Activated CD4-positive, CD25-positive, alpha-beta regulatory T cell treated with anti-CD3 and anti-CD28 coated beads, Interleukin-2, amount 50 U/mL, for 24 hours (primary cell): Measurements from ENCODE around the gene SDR9C7.
"Not testable (repeated sequence)": the region's sequence is repeated elsewhere in the genome, so short reads cannot be mapped to it uniquely, and the experiment has no call there.

Experiments
- ATAC-seq, 2 donors: fragments of 150-1000 bp; cut with Tn5 transposase; one replicate each; pipeline ENCODE4 v1.10.0; 2021; ENCODE audit warnings: mild to moderate bottlenecking in 1 of 2, moderate library complexity in 1 of 2

Gene SDR9C7

DNA sequence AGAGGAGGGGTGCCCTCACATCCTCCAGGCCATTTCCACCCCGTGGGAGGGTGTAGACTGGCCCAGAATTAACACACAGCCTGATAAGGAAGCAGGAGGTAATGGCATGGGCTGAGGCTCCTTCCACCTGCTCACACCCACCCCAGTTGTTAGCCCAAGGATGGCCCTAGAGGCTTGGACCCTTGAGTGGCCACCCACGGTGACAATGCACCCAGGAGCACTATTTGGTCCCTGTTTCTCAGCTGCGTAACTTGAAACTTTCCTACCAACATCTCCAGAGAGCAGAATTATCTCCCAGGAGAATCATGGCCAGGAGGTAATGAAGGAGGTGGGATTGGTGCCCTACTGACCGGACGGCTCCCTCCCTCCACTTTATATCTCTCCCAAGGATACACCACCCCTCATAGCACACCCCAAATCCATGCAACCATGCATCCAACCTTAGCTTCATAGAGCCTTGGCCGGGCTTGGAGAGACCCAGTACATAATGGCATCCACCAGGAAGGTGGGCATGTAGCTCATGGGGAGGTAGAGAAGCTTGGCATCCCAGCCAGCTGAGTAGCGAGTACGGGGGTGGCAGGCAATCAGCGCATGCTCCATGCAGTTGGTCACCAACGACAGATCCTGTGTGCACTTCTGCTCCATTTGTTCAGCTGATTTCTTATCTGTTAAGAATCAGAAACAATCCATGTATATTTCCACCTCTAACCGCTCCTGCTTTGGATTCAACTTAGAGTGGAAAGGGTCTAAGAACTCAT is 17.6 kb upstream of the SDR9C7 start:
- ATAC-seq, result no peak

DNA sequence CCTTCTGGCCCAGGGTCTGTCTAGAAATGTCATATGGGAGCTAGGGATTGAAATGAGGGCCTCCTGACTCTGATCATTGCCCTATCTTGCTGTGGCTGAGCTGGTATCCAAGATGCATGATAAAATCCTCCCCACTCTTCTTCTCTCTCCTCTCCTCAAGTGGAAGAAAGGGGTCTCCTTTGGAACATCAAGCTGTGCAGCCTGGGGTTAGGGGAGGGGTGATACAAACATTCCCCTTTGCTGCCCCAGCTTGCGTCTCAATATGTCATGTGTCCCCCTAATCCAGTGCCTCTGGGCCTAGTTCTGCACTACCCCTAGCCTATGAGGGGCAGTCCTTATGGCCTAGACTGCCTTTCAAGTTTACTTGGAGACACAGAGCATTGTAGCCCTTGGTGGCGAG is 14.7 kb upstream of the SDR9C7 start:
- ATAC-seq, result no peak

DNA sequence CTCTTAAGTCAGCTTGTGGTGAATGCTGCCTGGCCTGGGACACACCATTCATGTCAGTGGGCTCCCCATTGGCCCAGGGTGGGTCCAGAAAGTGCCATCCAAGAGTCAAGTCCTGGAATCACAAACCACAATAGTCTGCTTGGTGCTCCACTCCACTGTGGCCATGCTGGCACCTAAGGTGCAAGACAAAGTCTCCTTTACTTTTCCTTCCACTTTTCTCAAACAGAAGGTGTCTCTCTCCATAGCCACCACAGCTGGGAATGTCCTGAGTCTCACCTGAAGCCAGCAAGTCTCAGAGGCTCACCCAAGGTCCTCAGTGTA is 14.2 kb upstream of the SDR9C7 start:
- ATAC-seq, result no peak

DNA sequence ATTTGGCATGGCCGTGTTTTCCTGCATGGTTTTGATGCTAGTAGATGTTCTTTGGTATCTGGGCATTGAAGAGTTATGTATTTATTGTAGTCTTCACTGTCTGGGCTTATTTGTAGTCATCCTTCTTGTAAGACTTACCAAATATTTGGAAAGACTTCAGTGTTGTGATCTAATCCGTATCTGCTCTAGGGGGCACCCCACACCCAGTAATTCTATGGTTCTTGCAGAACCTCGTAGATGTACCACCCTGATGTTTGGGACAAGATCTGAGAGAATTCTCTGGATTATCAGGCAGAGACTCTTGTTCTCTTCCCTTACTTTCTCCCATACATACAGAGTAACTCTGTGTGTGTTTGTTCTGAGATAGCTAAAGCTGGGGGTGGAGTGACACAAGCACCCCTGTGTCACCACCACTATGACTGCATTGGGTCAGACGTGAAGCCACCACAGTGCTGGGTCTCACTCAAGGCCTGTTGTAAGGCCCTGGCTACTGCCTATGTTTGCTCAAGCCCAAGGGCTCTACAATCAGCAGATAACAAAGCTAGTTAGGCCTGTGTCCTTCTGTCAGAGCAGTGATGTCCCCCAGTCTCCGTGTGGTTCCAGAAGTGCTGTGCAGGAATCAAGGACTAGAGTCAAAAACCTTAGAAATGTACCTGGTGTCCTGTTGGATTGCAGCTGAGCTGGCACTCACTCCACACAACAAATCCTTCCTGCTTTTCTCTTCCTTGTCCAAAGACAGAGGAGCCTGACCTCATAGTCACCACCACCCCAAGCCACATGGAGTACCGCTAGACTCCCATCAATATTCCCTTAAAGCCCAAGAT is 13.6 kb upstream of the SDR9C7 start:
- no peak for ATAC-seq

DNA sequence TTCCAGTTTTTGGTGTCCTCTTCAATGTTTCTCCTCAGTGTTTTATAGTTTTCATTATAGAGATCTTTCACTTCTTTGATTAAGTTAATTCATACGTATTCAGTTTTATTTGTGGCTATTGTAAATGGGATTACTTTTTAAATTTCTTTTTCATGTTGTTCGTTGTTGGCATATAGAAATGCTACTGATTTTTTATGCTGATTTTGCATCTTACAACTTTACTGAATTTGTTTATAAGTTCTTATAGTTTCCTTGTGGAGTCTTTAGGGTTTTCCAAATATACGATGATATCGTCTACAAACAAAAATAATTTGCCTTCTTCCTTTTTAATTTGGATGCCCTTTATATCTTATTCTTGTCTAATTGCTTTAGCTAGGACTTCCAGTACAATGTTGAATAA is 9.7 kb upstream of the SDR9C7 start:
- ATAC-seq, result no peak

DNA sequence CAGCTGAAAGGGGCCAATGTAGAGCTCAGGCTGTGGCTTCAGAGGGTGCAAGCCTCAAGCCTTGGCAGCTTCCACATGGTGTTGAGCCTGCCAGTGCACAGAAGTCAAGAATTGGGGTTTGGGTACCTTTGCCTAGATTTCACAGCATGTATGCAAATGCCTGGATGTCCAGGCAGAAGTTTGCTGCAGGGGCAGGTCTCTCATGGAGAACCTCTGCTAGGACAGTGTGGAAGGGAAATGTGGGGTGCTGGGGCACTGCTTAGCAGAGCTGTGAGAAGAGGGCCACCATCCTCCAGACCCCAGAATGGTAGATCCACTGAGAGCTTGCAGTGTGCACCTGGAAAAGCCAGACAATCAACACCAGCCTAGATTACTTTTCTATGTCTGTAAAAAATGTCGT is 9.2 kb upstream of the SDR9C7 start:
- not testable (repeated sequence) for ATAC-seq

DNA sequence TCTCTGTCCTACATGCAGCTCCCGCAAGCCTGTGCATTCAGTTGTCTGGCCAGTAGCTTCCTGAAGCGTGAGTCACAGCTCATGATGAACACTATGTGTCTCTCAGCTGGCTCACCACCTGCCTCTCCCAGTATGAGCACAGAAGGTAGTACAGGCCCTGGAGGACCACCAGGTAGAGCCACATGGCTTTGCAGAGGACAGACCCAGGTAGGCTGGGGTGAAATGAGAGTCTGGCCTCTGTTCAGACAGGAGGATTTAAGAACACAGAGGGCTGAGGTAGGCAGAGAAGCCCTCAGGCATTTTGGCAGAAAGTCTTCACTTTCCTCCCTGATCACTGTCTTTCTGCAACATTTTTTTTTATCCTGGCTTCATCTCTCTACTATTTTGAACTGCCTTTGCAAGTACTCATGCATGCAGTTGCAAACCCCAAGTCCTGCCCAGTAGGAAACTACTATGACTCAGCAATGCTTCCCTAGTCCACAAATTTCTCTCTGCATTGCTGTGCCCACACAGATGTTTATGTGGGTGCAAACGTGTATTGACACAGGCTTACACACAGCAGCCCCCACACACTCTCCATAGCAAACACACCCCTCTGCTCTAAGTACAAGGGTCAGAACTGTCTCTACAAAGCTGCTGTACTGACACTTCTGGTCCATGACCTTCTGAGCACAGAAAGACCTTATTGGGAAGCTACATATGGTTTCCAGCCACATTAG is 7.2 kb upstream of the SDR9C7 start:
- ATAC-seq, result peak in 1 of 2 donors; percentile 36

DNA sequence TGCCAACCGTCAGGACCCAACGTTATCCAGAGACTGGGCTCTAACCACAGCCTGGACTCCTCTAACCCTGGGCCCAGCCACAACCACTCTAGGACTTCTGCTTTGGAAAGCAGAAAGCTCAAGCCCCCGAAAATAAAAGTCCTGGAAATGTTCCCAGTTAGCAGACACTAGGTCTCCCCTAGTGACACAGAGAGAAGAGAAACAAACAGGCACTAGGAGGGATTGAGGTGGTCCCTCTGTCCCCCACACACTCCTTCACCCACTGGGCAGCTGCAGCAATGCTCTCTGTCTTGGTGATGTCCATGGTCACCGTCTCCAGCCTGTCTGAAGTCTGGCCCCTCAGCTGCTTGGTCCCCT is 6.7 kb upstream of the SDR9C7 start:
- ATAC-seq, result not testable (repeated sequence)

DNA sequence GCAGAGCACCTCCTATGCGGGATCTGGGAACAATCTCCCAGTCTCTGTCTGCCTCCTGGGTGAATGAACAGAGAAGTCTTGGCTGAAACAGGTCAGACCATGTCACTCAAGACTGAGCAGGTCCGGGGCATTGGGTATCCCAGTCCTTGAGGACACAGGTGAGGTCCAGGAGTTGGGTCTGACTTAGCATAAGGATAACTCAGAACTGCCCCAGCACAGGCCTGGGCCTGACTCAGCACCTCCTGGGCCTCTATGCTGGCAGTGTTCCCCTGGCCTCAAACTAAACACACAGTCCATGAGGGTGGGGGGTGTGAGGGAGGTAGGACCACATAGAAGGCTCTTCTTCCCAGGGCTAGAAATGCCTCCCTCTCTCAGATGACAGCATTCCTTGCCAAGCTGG is 1.5 kb upstream of the SDR9C7 start:
- ATAC-seq, result no peak

DNA sequence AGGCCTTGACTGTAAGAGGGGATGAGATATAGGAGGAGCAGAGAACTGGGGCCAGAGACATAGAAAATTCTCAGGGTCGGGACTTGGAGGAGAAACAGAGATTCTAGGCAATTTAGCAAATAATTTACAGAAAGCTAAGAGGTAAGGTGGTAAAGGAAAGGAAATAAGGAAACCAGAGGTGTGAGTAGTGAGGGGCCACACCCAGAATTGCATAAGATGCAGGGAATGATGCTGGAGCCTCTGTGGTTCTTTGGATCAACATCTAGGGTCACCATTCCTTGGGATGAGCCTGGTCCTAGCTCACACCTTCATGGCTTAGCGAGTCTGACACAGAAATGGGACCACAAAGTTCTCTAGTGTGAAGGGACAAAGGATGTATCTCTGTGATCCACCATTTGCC is 949 bp upstream of the SDR9C7 start:
- no peak for ATAC-seq

DNA sequence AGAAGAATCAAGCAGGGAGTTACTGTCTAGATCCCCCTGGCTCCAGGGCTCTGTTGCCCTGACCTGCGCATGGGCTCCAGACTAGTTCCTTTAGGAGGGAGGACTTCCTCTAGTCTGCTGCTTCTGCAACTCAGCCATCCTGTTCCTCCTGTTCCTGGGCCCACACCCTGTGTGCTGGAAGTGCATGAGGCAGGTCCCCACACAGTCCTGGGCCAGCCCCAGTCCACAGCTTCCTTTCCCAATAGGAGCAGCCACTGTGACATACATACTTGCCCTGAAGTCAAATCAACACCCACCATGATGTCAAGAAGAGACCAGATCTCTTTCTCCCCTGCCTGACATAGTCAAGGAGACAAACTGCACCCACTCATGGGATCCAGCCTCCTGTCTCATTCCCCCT is 1.3 kb downstream of the SDR9C7 start:
- ATAC-seq, result no peak

DNA sequence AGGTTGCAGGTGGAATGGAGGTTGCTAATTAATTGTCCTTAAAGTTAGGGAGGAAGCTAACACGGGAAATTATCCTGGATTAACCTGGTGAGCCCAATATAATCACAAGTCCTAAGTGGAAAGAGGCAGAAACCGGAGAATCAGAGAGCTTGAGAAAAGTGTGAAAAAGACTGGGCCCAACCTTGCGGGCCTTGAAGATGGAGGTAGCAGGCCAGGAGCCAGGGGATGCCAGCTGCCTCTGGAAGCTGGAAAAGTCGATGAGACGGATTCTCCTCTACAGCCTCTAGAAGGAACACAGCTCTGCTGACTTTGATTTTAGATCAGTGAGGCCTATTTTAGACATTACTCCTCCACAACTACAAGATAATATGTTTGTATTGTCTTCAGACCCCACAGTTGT is 2.1 kb downstream of the SDR9C7 start:
- no peak for ATAC-seq

DNA sequence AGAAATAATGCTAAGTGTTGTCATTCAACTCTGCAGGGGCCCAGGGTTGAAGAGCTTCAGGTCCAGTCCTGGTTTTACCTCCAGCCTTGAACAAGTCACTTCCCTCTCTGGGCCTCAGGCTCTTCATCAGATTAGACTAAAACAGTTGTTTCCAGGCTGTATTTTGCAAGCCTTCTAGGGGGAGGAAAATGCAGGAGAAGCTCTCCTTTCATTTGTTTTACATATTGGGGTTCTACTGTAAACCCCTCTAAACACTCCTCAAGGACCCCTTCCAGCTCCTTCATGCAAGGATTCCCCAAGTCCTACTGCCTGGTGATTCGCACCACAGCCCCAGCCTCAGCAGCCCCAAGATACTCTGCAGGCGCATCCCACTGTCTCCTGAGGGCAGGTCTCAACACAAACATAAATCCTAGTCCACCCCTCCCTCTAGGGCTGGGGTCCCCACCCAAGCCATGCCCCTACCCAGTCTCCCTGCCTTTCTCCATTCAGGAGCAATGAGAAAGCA is 2.7 kb downstream of the SDR9C7 start:
- ATAC-seq, result no peak

DNA sequence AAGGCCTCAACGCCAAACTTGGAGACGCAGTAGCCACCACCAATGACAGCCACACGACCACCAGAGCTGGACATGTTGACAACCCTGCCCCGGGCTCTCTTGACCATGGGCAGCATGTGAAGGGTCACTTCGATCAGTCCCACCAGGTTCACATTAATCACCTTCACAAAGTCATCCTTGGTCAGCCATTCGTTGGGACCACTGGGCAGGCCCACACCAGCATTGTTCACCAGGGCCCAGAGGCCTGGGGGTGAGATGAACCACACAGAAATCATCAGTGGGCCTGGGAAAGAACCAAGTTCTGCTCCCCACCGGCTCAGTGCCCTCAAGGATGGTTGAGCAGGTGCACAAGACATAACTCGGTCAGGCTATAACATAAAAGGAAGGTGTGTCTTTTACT is 4.0 kb downstream of the SDR9C7 start:
- ATAC-seq, result no peak

DNA sequence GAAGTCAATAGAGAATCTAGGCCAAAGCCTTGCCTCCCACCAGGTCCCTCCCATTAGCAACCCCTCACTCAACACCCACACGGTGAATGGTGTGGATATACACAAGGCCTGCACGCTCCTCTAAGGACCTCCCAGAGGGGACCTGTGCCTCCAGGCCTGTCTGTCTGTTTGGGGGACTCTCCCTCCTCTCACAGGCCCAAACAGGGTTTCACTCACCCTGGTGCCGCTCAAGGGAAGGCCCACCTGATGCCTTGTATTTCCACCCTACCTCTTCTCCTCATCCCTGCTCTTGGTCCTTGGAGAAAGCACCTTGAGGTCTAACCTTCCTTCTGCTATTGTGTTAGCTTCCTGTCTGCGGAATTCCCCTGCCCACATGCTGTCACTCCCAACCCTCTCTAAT is 4.4 kb downstream of the SDR9C7 start:
- ATAC-seq, result no peak

DNA sequence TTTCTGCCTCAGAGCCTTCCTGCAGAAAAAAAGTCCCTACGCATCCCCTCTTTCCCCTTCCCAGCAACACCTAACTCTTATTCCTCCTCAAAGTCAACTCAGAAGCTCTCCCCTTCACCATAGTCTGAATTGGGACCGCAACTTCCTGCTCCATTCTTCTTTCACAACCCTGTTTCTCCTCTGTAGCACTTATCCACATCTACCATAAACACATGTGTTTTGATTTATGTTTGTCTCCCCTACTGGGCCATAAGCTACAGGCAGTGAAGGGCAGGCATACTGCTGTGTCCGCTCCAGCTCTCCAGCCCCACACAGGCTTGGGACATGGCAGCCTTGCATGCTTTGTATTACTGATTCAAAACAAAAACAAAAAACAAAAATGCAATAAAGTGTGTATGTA is 5.9 kb downstream of the SDR9C7 start:
- ATAC-seq, result no peak

DNA sequence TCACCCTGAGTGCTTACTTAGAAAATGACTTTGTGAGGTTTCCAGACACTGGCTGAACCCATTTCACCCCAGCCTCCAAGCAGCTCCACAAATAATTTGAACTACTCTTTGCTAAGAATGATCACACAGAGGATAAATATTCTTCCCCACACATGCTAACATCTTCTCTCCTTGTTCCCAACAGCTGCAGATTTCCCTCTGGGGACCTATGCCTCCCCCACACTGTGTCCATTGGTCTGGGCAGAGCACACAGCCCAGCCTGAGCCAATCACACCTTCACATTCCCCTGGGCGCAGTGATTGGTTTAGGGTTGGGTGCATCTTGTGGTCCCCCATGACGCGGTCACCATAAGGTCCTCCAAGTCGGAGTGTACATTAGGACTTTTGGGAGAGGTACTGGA is 6.9 kb downstream of the SDR9C7 start:
- ATAC-seq, result no peak

DNA sequence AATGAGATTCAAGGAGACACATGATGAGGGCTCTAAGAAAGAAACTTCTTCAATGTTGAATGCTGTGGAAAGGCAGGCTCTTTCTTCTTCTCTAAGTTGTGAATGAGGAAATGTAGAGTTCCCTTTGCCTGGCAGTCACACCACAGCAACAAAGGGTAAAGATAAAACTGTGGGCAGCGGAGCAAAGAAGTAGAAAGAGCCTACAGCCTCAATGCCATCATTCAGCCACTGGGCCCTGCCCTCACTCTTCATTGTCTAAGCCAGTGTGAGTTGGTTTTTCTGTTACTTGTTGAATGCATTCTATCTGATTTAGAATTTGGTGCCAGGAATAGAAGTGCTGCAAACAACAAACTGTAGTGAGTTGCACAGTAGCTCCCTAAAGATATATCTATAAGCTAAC is 12.2 kb downstream of the SDR9C7 start:
- ATAC-seq, result no peak

DNA sequence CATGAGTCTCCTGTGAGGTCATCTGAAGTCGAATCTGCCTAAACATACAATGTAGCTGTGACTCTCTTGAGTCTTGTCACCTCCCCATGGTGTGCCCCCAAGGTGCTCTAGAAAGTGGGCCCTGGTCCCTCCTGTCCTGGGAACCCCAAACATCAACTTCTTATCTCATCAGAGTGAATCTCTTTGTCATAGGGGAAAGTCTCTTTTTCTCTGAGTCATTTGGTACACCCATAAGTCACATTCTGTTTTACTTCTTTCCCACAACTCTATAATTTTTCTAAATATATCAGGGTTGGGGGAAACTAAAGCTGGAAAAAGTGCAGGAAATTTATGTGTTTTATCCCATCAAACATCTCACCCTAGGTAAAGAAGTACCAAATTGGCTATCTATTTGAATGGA is 12.9 kb downstream of the SDR9C7 start:
- ATAC-seq, result no peak

DNA sequence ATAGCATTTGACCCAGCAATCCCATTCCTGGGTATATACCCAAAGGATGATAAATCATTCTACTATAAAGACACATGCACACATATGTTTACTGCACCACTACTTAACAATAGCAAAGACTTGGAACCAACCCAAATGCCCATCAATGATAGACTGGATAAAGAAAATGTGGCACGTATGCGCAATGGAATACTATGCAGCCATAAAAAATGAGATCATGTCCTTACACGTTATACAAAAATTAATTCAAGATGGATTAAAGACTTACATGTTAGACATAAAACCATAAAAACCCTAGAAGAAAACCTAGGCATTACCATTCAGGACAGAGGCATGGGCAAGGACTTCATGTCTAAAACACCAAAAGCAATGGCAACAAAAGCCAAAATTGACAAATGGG is 16.1 kb downstream of the SDR9C7 start:
- ATAC-seq, result not testable (repeated sequence)

DNA sequence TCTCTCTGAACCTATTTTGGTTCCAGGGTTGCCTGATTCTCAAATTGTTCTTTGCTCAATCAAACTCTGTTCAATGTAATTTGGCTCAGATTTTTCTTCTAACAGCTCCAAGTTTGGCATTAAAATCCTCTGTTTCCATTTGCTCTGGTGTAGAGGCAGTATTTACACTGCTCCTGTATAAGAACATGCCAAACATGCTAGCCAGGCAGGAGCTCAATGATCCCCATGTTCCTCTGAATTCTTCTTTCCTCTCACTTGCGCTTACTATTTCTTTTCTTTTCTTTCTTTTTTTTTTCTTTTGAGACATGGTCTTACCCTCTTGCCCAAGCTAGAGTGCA is 17.2 kb downstream of the SDR9C7 start:
- no peak for ATAC-seq

DNA sequence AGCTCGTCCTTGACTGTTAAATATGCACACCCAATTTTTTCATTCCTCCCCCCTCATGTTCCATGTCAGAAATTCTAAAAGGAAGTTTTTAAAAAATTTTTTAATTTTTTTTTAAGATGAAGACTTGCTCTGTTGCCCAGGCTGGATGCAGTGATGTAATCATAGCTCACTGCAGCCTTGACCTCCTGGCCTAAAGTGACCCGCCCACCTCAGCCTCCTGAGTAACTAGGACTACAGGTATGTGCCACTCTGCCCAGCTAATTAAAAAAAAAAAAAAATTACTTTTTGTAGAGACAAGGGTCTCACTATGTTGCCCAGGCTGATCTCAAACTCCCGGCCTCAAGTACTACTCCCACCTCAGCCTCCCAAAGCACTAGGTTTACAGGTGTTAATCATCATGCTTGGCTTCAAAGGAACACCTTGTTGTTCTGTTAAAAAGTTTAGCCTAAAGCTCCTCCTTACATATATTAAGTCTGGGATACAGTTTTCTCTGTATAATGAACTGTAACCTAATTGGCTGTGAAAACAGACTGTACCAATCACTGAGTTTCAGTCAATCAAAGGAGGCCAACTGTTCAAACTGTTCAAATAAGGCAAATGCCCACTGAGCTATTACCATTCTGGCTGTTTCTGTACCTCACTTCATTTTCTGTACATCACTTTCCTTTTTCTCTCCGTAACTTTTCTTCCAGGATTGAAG is 17.8 kb downstream of the SDR9C7 start:
- ATAC-seq, result no peak

DNA sequence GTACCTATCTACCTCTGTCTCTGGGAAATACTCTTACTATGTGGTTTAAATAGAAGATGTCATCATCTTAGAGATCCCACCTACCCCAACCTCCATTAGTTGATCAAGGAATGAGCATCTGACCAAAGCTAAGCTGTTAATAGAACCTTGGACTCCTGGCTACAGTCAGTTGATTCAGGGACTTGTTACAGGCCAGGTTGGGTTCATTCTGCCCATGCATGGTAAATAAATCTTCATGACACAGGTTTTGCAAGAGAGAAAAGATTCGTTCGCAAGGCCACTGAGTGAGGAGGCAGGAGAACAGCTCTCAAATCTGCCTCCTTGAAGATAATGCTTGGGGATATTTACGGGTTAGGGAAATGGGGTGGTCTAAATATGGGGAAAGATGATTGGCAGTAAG is 19.5 kb downstream of the SDR9C7 start:
- ATAC-seq, result no peak
